Osteoblast (primary cell): ENCODE results near the gene COL25A1. TPM values are rescaled to one million over a fixed set of nuclear protein-coding genes. Genes with fewer than 3 reads are reported as not detected.

Source experiments
- DNase-seq: peaks from one replicate; pipeline ENCODE4 v3.0.0; 2011; ENCODE audit warnings: low spot score, mixed read lengths; ENCODE audit not compliant: insufficient read length; ENCODE audit errors: missing footprints
- H2AFZ ChIP-seq: 2 replicates; pipeline ENCODE4 v1.6.0; 2011; ENCODE audit warnings: mild to moderate bottlenecking, low read length
- H3K27ac ChIP-seq: 2 replicates; pipeline ENCODE4 v1.5.1; 2011; ENCODE audit warnings: mild to moderate bottlenecking, low read depth, low read length, moderate library complexity
- H3K27me3 ChIP-seq: 2 replicates; pipeline ENCODE4 v1.6.0; 2012; ENCODE audit warnings: mild to moderate bottlenecking, control low read depth, inconsistent platforms, low read length, moderate library complexity; ENCODE audit not compliant: insufficient read depth
- H3K36me3 ChIP-seq: 2 replicates; pipeline ENCODE4 v1.5.1; 2011; ENCODE audit warnings: mild to moderate bottlenecking, low read length, control low read depth, moderate library complexity; ENCODE audit not compliant: insufficient read depth
- H3K4me1 ChIP-seq: 2 replicates; pipeline ENCODE4 v1.5.1; 2011; ENCODE audit warnings: mild to moderate bottlenecking, low read length, control low read depth, moderate library complexity; ENCODE audit not compliant: insufficient read depth
- H3K4me2 ChIP-seq: 2 replicates; pipeline ENCODE4 v1.6.0; 2011; ENCODE audit warnings: mild to moderate bottlenecking, low read length; ENCODE audit not compliant: insufficient read depth
- H3K4me3 ChIP-seq: fragments of 200-600 bp; sonication (generic); 3 replicates; pipeline ENCODE4 v1.5.1; 2012; ENCODE audit warnings: mild to moderate bottlenecking, low read length, inconsistent platforms; ENCODE audit not compliant: insufficient read depth
- H3K79me2 ChIP-seq: 2 replicates; pipeline ENCODE4 v1.6.0; 2012; ENCODE audit warnings: mild to moderate bottlenecking, low read length, control low read depth, inconsistent platforms; ENCODE audit not compliant: insufficient read depth
- H3K9me3 ChIP-seq: 2 replicates; pipeline ENCODE4 v1.5.1; 2011; ENCODE audit warnings: low read depth, low read length, control low read depth
- H4K20me1 ChIP-seq: 2 replicates; pipeline ENCODE4 v1.6.0; 2012; ENCODE audit warnings: mild to moderate bottlenecking, low read length, control low read depth; ENCODE audit not compliant: insufficient read depth
- CTCF ChIP-seq: IDR thresholded peaks from 2 replicates; pipeline ENCODE4 v1.5.1; 2011; ENCODE audit warnings: mild to moderate bottlenecking, low read depth, low read length, moderate library complexity; ENCODE audit errors: extremely low read depth
- total RNA-seq: library from RNA; depleted of rRNA; stranded (reverse); fragments of >200 nt; gene quantifications from 2 replicates; pipeline ENCODE4 v1.2.3, GENCODE V29; 2012

The COL25A1 gene
- total RNA-seq, 1 donor, result 1.4 TPM

GRCh38 chr4:109214622-109215301 is 87.7 kb downstream of the COL25A1 start:
- no peak overlapping the region for H3K4me3 ChIP-seq
- H3K4me1 ChIP-seq, result no peaks in the 10 kb centered on the region
- H3K36me3 ChIP-seq, result no peaks in the 10 kb centered on the region
- no peak overlapping the region for H3K27ac ChIP-seq
- H3K9me3 ChIP-seq, result no peaks in the 10 kb centered on the region
- no peak for DNase-seq
- no peaks in the 10 kb centered on the region for H3K79me2 ChIP-seq
- TF ChIP-seq CTCF, result no peak
- no peak overlapping the region for H3K4me2 ChIP-seq
- no peaks in the 10 kb centered on the region for H3K27me3 ChIP-seq
- no peaks in the 10 kb centered on the region for H4K20me1 ChIP-seq
- H2AFZ ChIP-seq, result no peak overlapping the region

- no peak overlapping the region for H2AFZ ChIP-seq
- no peaks in the 10 kb centered on the region for H3K27me3 ChIP-seq
- no peak overlapping the region for H3K27ac ChIP-seq
- no peak overlapping the region for H3K4me2 ChIP-seq
- no peaks in the 10 kb centered on the region for H3K4me1 ChIP-seq
- no peaks in the 10 kb centered on the region for H4K20me1 ChIP-seq
- H3K36me3 ChIP-seq, result no peaks in the 10 kb centered on the region
- TF ChIP-seq CTCF, result no peak
- no peak overlapping the region for H3K4me3 ChIP-seq
- H3K9me3 ChIP-seq, result no peaks in the 10 kb centered on the region
- no peaks in the 10 kb centered on the region for H3K79me2 ChIP-seq
- DNase-seq, result no peak
Observed at GRCh38 chr4:109213056-109213455, 89.4 kb downstream of the COL25A1 start.

GRCh38 chr4:109211671-109212070 is 90.8 kb downstream of the COL25A1 start:
- no peak overlapping the region for H3K27ac ChIP-seq
- H3K4me2 ChIP-seq, result no peak overlapping the region
- no peaks in the 10 kb centered on the region for H3K79me2 ChIP-seq
- no peaks in the 10 kb centered on the region for H3K36me3 ChIP-seq
- H3K27me3 ChIP-seq, result no peaks in the 10 kb centered on the region
- no peaks in the 10 kb centered on the region for H3K9me3 ChIP-seq
- H2AFZ ChIP-seq, result no peak overlapping the region
- H4K20me1 ChIP-seq, result no peaks in the 10 kb centered on the region
- no peak overlapping the region for H3K4me3 ChIP-seq
- no peaks in the 10 kb centered on the region for H3K4me1 ChIP-seq
- TF ChIP-seq CTCF, result no peak
- no peak for DNase-seq

- no peaks in the 10 kb centered on the region for H3K4me1 ChIP-seq
- H4K20me1 ChIP-seq, result no peaks in the 10 kb centered on the region
- no peaks in the 10 kb centered on the region for H3K27me3 ChIP-seq
- no peak overlapping the region for H2AFZ ChIP-seq
- no peaks in the 10 kb centered on the region for H3K79me2 ChIP-seq
- H3K9me3 ChIP-seq, result no peaks in the 10 kb centered on the region
- DNase-seq, result no peak
- no peak overlapping the region for H3K4me3 ChIP-seq
- H3K36me3 ChIP-seq, result no peaks in the 10 kb centered on the region
- H3K27ac ChIP-seq, result no peak overlapping the region
- no peak for TF ChIP-seq CTCF
- no peak overlapping the region for H3K4me2 ChIP-seq
Observed at GRCh38 chr4:109209647-109210046, 92.8 kb downstream of the COL25A1 start.
